CD4-positive, alpha-beta T cell treated with Interleukin-17A for 1 hour (primary cell): ENCODE measurements around the gene CRTC1.

Source experiments
- DNase-seq: peaks from one replicate; pipeline ENCODE4 v3.0.0-alpha.2; 2020

CRTC1 gene

GRCh38 chr19:18683109-18683957 lies at the start of gene CRTC1:
CRTC1 (plus strand) TSS chr19:18683680; CDS start chr19:18683703, 23 bp downstream.
- peak; percentile 92 for DNase-seq

GRCh38 chr19:18634612-18635297 lies 48.7 kb upstream of the CRTC1 start:
- DNase-seq = no peak

GRCh38 chr19:18635831-18636182 lies 47.7 kb upstream of the CRTC1 start:
- DNase-seq = no peak

DNA sequence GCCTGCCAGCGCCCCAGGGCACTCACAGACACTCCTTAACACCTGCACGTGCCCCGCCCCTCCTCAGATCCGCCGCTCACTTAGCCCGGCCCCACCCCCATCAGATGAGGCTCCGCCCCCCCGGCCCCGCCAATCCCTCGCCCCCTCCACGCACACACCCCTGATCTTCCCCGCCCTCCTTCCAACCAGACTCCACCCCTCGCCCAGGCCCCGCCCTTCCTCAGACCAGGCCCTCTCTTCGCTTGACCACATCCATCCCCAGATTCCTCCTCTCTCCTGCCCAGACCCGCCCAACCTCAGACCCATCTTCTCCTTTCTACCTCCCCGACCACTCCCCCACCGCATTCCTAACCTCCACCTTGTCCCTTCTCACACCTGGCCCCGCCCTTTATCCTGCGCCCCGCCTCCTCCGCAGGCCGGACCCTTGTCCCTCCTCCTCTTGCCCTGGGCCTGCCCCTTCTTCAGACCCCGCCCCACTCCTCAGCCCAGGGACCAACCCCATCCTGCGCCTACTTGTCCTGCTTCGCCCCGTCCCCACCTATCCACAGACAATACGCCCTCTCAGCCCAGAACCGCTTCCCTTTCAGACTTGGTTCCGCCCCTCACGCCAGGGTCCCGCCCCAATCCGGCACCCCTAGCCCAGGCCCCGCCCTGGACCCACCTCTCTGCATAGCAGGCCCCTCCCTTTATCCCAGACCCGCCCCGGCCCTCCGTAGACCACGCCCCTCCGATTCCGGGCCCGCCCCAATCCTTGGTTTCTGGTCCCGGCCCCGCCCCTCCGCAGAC lies 47.1 kb upstream of the CRTC1 start:
- peak; percentile 98 for DNase-seq

DNA sequence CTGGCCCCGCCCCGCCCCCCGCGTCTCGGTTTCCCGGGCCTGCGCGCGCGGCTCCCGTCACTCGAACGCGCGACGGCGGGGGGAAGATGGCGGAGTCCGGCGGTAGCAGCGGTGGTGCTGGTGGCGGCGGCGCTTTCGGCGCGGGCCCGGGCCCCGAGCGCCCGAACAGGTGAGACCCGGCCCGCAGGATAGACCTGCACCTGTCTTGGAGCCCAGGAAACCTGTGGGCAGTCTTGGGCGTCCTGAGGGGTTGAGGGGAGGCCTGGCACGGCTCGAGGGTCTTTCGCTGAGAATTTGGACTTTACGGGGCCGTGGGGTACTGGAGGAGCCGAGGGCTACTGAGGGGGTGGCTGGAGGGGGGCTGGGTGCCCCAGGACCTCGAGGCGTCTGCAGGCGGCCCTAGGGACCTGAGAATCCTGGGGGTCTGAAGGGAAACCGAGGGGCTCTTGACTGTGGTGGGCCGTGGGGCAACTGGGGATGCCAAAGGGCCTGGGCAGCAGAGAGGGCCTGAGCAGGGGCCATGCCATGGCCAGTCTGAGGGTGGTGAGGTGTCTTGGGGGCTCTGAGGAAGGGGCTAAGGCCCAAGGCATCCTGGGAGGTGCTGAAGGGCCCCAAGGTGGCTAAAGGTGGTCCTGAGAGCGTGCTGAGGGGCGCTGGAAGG lies 46.4 kb upstream of the CRTC1 start, which contains the start of gene KLHL26:
Gene KLHL26, plus strand, starts transcription at position 60 of the 661 bp plus-strand sequence. Its CDS starts 27 bp downstream, at position 87.
- no peak for DNase-seq

- peak; percentile 7 for DNase-seq
Measured at GRCh38 chr19:18637673-18638630, 45.5 kb upstream of the CRTC1 start.

DNA sequence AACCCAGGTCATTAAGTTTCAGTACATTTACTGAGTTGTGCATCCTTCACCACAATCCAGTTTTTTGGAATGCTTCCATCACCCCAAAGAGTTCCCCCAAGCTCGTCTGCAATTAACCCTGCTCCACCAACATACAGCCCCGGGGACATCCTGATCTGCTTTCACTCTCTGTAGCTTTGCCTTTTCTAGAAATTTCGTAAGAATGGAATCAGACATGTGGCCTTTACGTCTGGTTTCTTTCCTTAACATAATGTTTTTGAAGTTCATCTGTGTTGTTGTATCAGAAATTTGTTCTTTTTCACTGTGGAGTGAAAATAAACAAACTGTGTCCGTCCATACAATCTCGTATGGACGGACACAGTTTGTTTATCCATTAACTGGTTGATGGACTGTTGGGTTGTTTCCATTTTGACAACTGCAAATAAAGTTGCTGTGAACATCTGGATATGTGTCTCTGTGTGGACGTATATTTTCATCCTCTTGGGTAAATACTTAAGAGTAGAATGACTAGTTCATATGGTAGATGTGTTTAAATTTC lies 43.7 kb upstream of the CRTC1 start:
- no peak for DNase-seq

DNA sequence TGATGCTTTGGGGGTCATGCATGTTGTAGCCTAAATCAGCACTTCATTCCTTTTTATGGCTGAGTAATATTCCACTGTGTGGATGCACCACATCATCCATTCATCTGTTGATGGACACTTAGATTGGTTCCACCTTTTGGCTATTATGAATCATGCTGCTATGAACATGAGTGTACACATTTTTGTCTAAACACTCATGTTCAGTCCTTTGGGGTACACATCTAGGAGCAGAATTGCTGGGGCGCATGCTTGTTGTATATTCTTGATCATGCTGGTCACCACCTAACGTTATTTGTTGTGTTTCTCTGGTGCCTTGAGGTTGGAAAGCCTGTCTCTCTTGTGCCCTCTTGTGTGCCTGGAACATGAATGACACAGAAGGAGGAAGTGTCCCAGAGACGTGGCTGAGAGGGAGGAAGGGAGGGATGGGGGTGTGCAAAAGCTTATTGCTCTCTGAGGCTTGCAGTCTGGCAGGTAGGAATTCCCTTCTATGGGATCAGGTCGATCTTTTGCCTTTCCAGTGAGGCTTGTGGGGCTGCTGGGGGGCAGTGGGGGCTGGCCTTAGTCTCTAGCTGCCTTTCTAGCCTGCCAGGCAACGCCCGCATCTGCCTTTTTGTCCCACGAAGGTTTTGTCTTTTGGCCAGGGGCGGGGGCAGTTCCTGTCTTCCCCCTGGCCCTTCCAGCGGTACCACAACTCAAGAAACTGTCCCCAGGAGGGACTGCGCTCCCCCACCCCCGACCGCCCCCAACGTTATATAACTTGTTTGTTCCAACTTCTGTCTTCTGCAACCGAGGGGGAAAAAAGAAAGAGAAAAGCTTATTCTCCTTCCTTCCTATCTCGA lies 39.1 kb upstream of the CRTC1 start:
- DNase-seq = no peak

- no peak for DNase-seq
Measured at GRCh38 chr19:18645035-18645511, 38.4 kb upstream of the CRTC1 start.

- DNase-seq = no peak
Measured at GRCh38 chr19:18646535-18647370, 36.7 kb upstream of the CRTC1 start.

DNA sequence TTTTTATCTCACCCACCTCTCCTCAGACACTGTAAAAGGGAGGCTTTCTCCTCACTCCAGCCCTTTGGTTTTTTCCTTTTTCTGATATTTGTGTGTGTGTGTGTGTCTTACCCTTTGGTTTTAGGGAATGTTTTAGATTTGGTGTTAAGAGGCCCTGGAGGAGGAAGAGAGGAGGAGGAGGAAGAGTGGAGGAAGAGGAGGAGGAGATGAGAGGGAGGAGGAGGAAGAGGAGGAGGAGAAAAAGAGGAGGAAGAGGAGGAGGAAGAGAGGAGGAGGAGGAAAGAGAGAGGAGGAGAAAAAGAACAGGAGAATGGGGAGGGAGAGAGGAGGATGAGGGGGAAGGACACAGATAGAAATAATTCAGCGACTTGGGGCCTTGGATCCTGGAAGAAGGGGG lies 36.1 kb upstream of the CRTC1 start:
- DNase-seq = no peak

- DNase-seq = no peak
Measured at GRCh38 chr19:18647807-18648206, 35.7 kb upstream of the CRTC1 start.

GRCh38 chr19:18648973-18649315 lies 34.5 kb upstream of the CRTC1 start:
- no peak for DNase-seq

DNA sequence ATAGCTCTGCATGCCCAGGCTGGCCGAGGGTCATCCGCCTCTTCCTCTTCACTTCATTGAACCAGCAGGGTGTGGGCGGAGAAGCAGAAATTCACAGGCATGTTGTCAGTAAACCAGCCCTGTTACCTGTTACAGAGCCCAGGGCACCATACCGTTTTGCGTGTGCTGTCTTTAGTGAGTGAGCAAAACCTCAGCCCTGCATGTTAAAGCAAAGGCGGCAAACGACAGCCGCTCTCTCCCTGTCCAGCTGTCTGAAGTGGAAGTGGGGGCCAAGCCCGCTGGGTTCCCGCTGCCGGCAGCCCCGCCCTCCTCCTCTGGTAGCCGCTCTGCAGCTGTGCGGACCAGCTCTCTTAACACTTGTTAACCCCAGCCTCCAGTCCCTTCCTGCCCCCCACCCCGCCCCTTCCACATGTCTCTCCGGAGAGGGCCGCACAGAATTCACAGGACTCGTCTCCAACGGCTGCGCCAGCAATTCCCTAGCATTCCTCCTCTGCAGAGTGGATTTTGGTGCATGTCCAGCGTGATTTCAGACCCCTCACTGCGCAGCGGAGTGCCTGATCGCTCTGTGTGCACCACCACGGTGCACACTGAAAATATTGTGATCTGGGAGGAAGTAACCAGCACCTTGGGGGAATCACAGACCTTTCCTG lies 34.0 kb upstream of the CRTC1 start:
- no peak for DNase-seq

- no peak for DNase-seq
Measured at GRCh38 chr19:18650021-18650390, 33.5 kb upstream of the CRTC1 start.

- no peak for DNase-seq
Measured at GRCh38 chr19:18650468-18651041, 32.9 kb upstream of the CRTC1 start.

DNA sequence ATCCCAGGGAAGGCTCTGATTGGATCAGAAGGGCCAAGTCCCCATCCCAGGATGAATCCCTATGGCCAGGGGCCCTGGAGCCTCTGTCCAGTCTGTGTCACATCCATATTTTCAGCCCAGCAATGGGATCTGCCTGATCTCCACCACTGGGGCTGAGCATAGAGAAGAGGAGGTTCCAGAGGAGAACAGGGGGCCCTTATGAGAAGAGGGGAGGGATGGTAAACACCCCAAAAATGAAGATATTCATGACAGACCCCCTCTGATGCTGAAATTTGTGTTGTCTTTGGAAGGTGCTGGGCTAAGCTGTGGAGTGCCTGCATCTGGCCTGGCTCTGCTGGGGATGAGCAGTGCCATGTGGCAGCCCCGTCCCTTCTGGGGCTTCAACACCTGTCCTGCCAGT lies 32.2 kb upstream of the CRTC1 start:
- no peak for DNase-seq

GRCh38 chr19:18651733-18652132 lies 31.7 kb upstream of the CRTC1 start:
- no peak for DNase-seq

DNA sequence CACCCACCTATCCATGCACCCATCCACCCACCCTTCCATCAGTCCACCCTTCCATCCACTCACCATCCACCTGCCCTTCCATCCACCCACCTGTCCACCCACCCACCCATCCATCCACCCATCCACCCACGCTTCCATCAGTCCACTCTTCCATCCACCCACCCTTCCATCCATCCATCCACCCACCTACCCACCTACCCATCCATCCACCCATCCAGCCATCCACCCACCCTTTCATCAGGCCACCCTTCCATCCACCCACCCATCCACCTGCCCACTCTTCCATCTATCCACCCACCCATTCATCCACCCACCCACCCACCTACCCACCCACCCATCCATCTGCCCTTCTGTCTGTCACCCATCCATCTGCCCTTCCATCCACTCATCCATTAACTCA lies 29.6 kb upstream of the CRTC1 start:
- DNase-seq = no peak
